H1 (cell line): ENCODE results near the gene SFXN1. TPM values are rescaled to one million over a fixed set of nuclear protein-coding genes. Genes with fewer than 3 reads are reported as not detected.

Source experiments
- CTCF ChIA-PET: fragments of 300-600 bp; sonication (Branson Sonifier 250); formaldehyde crosslinking; loops from one replicate; lab custom pipeline; 2021; ENCODE audit not compliant: partially characterized antibody; lab: Charles Lee
- POLR2A ChIA-PET: fragments of 300-600 bp; sonication (Branson Sonifier 250); formaldehyde crosslinking; loops from one replicate; lab custom pipeline; 2021; ENCODE audit warnings: inconsistent platforms; ENCODE audit not compliant: partially characterized antibody; lab: Charles Lee
- DNase-seq, 2 experiments: peaks; one replicate each; pipeline versions ENCODE4 v3.0.0 to v3.0.0-alpha.2; 2010 to 2022; ENCODE audit warnings: low spot score in 2 of 2, low read depth in 1 of 2, mixed read lengths in 1 of 2
- FAIRE-seq: peaks from 2 replicates; lab custom pipeline; 2011; peaks lifted over from hg19 to GRCh38; lab: Jason Lieb, UNC
- H2AFZ ChIP-seq: 2 replicates; pipeline ENCODE4 v1.8.1; 2012; ENCODE audit warnings: low read length, inconsistent platforms
- H2AK5ac ChIP-seq: 2 replicates; pipeline ENCODE4 v1.6.1; 2013; ENCODE audit warnings: low read depth, low read length
- H2BK120ac ChIP-seq: replicated peaks from 2 replicates; pipeline ENCODE3; 2013; ENCODE audit warnings: low read depth, low read length, inconsistent platforms
- H2BK12ac ChIP-seq: 2 replicates; pipeline ENCODE4 v1.6.1; 2013; ENCODE audit warnings: low read depth, low read length
- H2BK15ac ChIP-seq: 2 replicates; pipeline ENCODE4 v1.6.1; 2013; ENCODE audit warnings: low read length
- H2BK20ac ChIP-seq: 2 replicates; pipeline ENCODE4 v1.6.1; 2013; ENCODE audit warnings: low read length
- H2BK5ac ChIP-seq: 2 replicates; pipeline ENCODE4 v1.6.1; 2013; ENCODE audit warnings: low read depth, low read length
- H3K14ac ChIP-seq: 2 replicates; pipeline ENCODE4 v1.6.1; 2013; ENCODE audit warnings: inconsistent platforms; ENCODE audit not compliant: insufficient read length
- H3K18ac ChIP-seq: 2 replicates; pipeline ENCODE4 v1.6.1; 2013; ENCODE audit warnings: low read length; ENCODE audit errors: extremely low read depth
- H3K23ac ChIP-seq: 2 replicates; pipeline ENCODE4 v1.6.1; 2013; ENCODE audit warnings: inconsistent platforms; ENCODE audit not compliant: insufficient read length
- H3K23me2 ChIP-seq: 2 replicates; pipeline ENCODE4 v1.6.1; 2013; ENCODE audit warnings: low read depth, low read length
- H3K27ac ChIP-seq: 2 replicates; pipeline ENCODE4 v1.6.1; 2011; ENCODE audit warnings: low read depth, low read length, inconsistent platforms
- H3K27me3 ChIP-seq, 4 experiments: replicated peaks in 1 of 4; 1 replicate in 1 of 4; 2 replicates in 3 of 4; pipeline versions ENCODE4 v1.6.1 to v1.8.1; 2011 to 2013; ENCODE audit warnings: low read length in 3 of 4, mild to moderate bottlenecking in 3 of 4, inconsistent platforms in 2 of 4, mixed read lengths in 2 of 4, moderate library complexity in 1 of 4; ENCODE audit not compliant: control insufficient read depth in 3 of 4, insufficient read depth in 3 of 4; ENCODE audit errors: extremely low read depth in 1 of 4
- H3K36me3 ChIP-seq, 4 experiments: 2 replicates each; pipeline versions ENCODE4 v1.6.1 to v1.8.1; 2011 to 2013; ENCODE audit warnings: mild to moderate bottlenecking in 4 of 4, low read length in 3 of 4, moderate library complexity in 2 of 4, control low read depth in 1 of 4, inconsistent platforms in 1 of 4; ENCODE audit not compliant: insufficient read depth in 4 of 4, control insufficient read depth in 2 of 4
- H3K4ac ChIP-seq: replicated peaks from 2 replicates; pipeline ENCODE3; 2013; ENCODE audit warnings: low read length, low read depth, mixed read lengths, inconsistent platforms; ENCODE audit not compliant: insufficient read length
- H3K4me1 ChIP-seq, 4 experiments: replicated peaks in 1 of 4; 1 replicate in 1 of 4; 2 replicates in 3 of 4; pipeline versions ENCODE4 v1.6.1 to v1.8.1; 2011 to 2013; ENCODE audit warnings: low read length in 3 of 4, inconsistent platforms in 2 of 4, mixed read lengths in 1 of 4; ENCODE audit not compliant: insufficient read depth in 4 of 4, control insufficient read depth in 3 of 4
- H3K4me2 ChIP-seq, 2 experiments: 2 replicates each; pipeline versions ENCODE4 v1.6.1 to v1.8.1; 2011 to 2013; ENCODE audit warnings: low read depth in 2 of 2, low read length in 2 of 2, control low read depth in 1 of 2, inconsistent platforms in 1 of 2, mild to moderate bottlenecking in 1 of 2; ENCODE audit not compliant: insufficient read depth in 1 of 2
- H3K4me3 ChIP-seq, 4 experiments: fragments of 200-600, 300-600 bp in 1 of 4; sonication (generic), shearing (Covaris generic), sonication (Bioruptor Twin) in 1 of 4; 2 replicates each; pipeline versions ENCODE4 v1.5.1 to v1.8.1; 2011 to 2016; ENCODE audit warnings: low read length in 4 of 4, low read depth in 3 of 4, control low read depth in 2 of 4, inconsistent platforms in 2 of 4, mild to moderate bottlenecking in 2 of 4, mixed read lengths in 1 of 4, moderate library complexity in 1 of 4; ENCODE audit not compliant: insufficient read depth in 2 of 4; ENCODE audit errors: extremely low read depth in 1 of 4
- H3K56ac ChIP-seq: replicated peaks from 2 replicates; pipeline ENCODE3; 2013; ENCODE audit warnings: low read depth, mild to moderate bottlenecking, mixed read lengths, low read length, inconsistent platforms; ENCODE audit not compliant: insufficient read length
- H3K79me1 ChIP-seq: 2 replicates; pipeline ENCODE4 v1.6.1; 2013; ENCODE audit warnings: low read depth, low read length, control low read depth
- H3K79me2 ChIP-seq, 2 experiments: 2 replicates each; pipeline versions ENCODE4 v1.6.1 to v1.8.1; 2012 to 2013; ENCODE audit warnings: low read length in 2 of 2, mild to moderate bottlenecking in 2 of 2, inconsistent platforms in 1 of 2; ENCODE audit not compliant: insufficient read depth in 2 of 2, control insufficient read depth in 1 of 2
- H3K9ac ChIP-seq, 4 experiments: replicated peaks in 1 of 4; 1 replicate in 1 of 4; 2 replicates in 3 of 4; pipeline versions ENCODE4 v1.6.1 to v1.8.1; 2011 to 2013; ENCODE audit warnings: low read depth in 3 of 4, low read length in 3 of 4, control low read depth in 2 of 4, mild to moderate bottlenecking in 2 of 4, moderate library complexity in 2 of 4, inconsistent platforms in 1 of 4; ENCODE audit errors: extremely low read depth in 1 of 4
- H3K9me3 ChIP-seq, 2 experiments: 2 replicates each; pipeline versions ENCODE4 v1.6.1 to v1.8.1; 2012 to 2013; ENCODE audit warnings: mild to moderate bottlenecking in 2 of 2, moderate library complexity in 2 of 2, control low read depth in 1 of 2, inconsistent platforms in 1 of 2, low read depth in 1 of 2, low read length in 1 of 2, mixed read lengths in 1 of 2; ENCODE audit not compliant: insufficient read depth in 2 of 2
- H4K20me1 ChIP-seq, 2 experiments: replicated peaks in 1 of 2; 2 replicates each; pipeline versions ENCODE3 to v1.8.1; 2011 to 2013; ENCODE audit warnings: inconsistent platforms in 2 of 2, low read length in 2 of 2, mild to moderate bottlenecking in 1 of 2; ENCODE audit not compliant: insufficient read depth in 2 of 2, control insufficient read depth in 1 of 2
- H4K5ac ChIP-seq: 2 replicates; pipeline ENCODE4 v1.6.1; 2013; ENCODE audit warnings: low read length, low read depth, mixed read lengths, inconsistent platforms; ENCODE audit not compliant: insufficient read length
- H4K8ac ChIP-seq: 2 replicates; pipeline ENCODE4 v1.8.0; 2013; ENCODE audit warnings: mild to moderate bottlenecking, moderate library complexity, low read length, inconsistent platforms; ENCODE audit not compliant: insufficient read depth; ENCODE audit errors: extremely low read depth
- H4K91ac ChIP-seq: replicated peaks from 2 replicates; pipeline ENCODE3; 2013; ENCODE audit warnings: low read length, mixed read lengths, inconsistent platforms; ENCODE audit not compliant: insufficient read length
- BACH1 ChIP-seq: IDR thresholded peaks from 2 replicates; pipeline ENCODE4 v1.6.1; 2012; ENCODE audit warnings: low read length, improper control_type of control experiment
- CHD1 ChIP-seq: IDR thresholded peaks from 2 replicates; pipeline ENCODE4 v1.6.1; 2012; ENCODE audit warnings: low read depth, low read length, improper control_type of control experiment
- CTBP2 ChIP-seq: IDR thresholded peaks from 2 replicates; pipeline ENCODE4 v1.7.0; 2011; ENCODE audit warnings: borderline replicate concordance, mild to moderate bottlenecking, moderate library complexity, mixed read lengths, low read length; ENCODE audit not compliant: insufficient read depth, insufficient read length
- EP300 ChIP-seq, 2 experiments: IDR thresholded peaks; 1 replicate in 1 of 2; 2 replicates in 1 of 2; pipeline ENCODE4 v1.6.1; 2011 to 2012; ENCODE audit warnings: low read depth in 2 of 2, low read length in 2 of 2, mild to moderate bottlenecking in 2 of 2, borderline replicate concordance in 1 of 2, inconsistent platforms in 1 of 2, moderate library complexity in 1 of 2
- FOSL1 ChIP-seq: IDR thresholded peaks from 2 replicates; pipeline ENCODE4 v1.6.1; 2011; ENCODE audit warnings: mild to moderate bottlenecking, low read depth, low read length, moderate library complexity; ENCODE audit not compliant: insufficient read depth
- PHF8 ChIP-seq: fragments of 200-600 bp; sonication (generic); conservative IDR thresholded peaks from 2 replicates; pipeline ENCODE4 v1.7.1; 2012; ENCODE audit warnings: low read depth, mild to moderate bottlenecking, inconsistent platforms, low read length, moderate library complexity
- POLR2AphosphoS5 ChIP-seq: IDR thresholded peaks from 2 replicates; pipeline ENCODE4 v1.6.1; 2011; ENCODE audit warnings: low read depth, low read length
- RAD21 ChIP-seq, 2 experiments: IDR thresholded peaks in 1 of 2; conservative IDR thresholded peaks in 1 of 2; 2 replicates each; pipeline ENCODE4 v1.6.1; 2011; ENCODE audit warnings: low read depth in 2 of 2, low read length in 2 of 2, improper control_type of control experiment in 1 of 2, inconsistent platforms in 1 of 2, mild to moderate bottlenecking in 1 of 2, moderate library complexity in 1 of 2
- RNF2 ChIP-seq: fragments of 200-900, 300-1000 bp; sonication (generic); IDR thresholded peaks from 2 replicates; pipeline ENCODE4 v1.7.1; 2016; ENCODE audit warnings: borderline replicate concordance, low read depth, mild to moderate bottlenecking, antibody characterized with exemption, low read length; ENCODE audit not compliant: poor library complexity, severe bottlenecking; ENCODE audit errors: missing control alignments
- TAF1 ChIP-seq: IDR thresholded peaks from 2 replicates; pipeline ENCODE4 v1.6.1; 2011; ENCODE audit warnings: mild to moderate bottlenecking, low read depth, low read length
- TBP ChIP-seq: IDR thresholded peaks from 2 replicates; pipeline ENCODE4 v1.6.1; 2011; ENCODE audit warnings: low read depth, low read length, improper control_type of control experiment
- USF2 ChIP-seq: IDR thresholded peaks from 2 replicates; pipeline ENCODE4 v1.6.1; 2011; ENCODE audit warnings: low read length, improper control_type of control experiment
- WGBS, 2 experiments: shearing (Covaris generic) in 1 of 2; methylation state at CpG; one replicate each; pipeline versions ENCODE4 v1.1.6 to v1.1.7; 2013 to 2015; ENCODE audit warnings: low lambda C conversion rate in 2 of 2, mixed read lengths in 2 of 2, inconsistent platforms in 1 of 2, low coverage in 1 of 2, missing lambda C conversion rate in 1 of 2; ENCODE audit not compliant: insufficient replicate concordance in 2 of 2, insufficient coverage in 1 of 2, insufficient read length in 1 of 2; ENCODE audit errors: extremely low coverage in 1 of 2, missing lambda C conversion rate in 1 of 2; 5-methylcytosine and 5-hydroxymethylcytosine counted together
- polyA plus RNA-seq, 7 experiments: library from polyadenylated mRNA; depleted of rRNA in 3 of 7; stranded (reverse) in 5 of 7; unstranded in 2 of 7; fragments of >200 nt in 5 of 7; fragments of 200-250 nt in 2 of 7; gene quantifications; 1 replicate in 5 of 7; 2 replicates in 1 of 7; 4 replicates in 1 of 7; pipeline versions ENCODE4 v1.2.1 to v1.2.3, GENCODE V29; 2011 to 2013; ENCODE audit warnings: missing spikeins in 2 of 7, mixed read lengths in 2 of 7
- total RNA-seq: library from RNA; stranded (reverse); fragmentation: NEBNext Ultra II Directional; extraction: Animal tissue kit (Norgen Biotek cat#: 25700); gene quantifications from 2 replicates; pipeline ENCODE4 v1.2.1, GENCODE V29; 2021

SFXN1 gene
- total and polyA plus RNA-seq, 2 of the 8 experiments (the other 6 are each of a cell fraction or from before 2014, with no cell fraction given) = 72.7 to 97.6 TPM

GRCh38 chr5:175463641-175464040 is 14.7 kb upstream of the SFXN1 start:
- DNase-seq (no peak), FAIRE-seq (no peak)
- Histone ChIP-seq H3K27ac (no peak overlapping the region), H4K91ac (no peak overlapping the region), H3K18ac (no peak overlapping the region), H3K79me1 (no peaks in the 10 kb centered on the region), H2BK15ac (no peak overlapping the region), H2BK5ac (no peak overlapping the region), H3K4me1 (no peaks in the 10 kb centered on the region; a peak in 1 of 7 replicates), H2AFZ (no peak overlapping the region), H3K4me3 (no peak overlapping the region), H3K4me2 (no peak overlapping the region), H2BK12ac (no peak overlapping the region), H3K4ac (no peak overlapping the region), H4K20me1 (no peaks in the 10 kb centered on the region), H3K9me3 (no peaks in the 10 kb centered on the region), H3K14ac (no peak overlapping the region), H2BK20ac (no peak overlapping the region), H3K23ac (no peak overlapping the region), H2BK120ac (no peak overlapping the region), H3K56ac (no peak overlapping the region), H3K23me2 (no peaks in the 10 kb centered on the region), H3K27me3 (no peaks in the 10 kb centered on the region), H3K9ac (no peak overlapping the region), H2AK5ac (no peak overlapping the region), H4K8ac (no peak overlapping the region), H3K79me2 (no peaks in the 10 kb centered on the region), H4K5ac (no peak overlapping the region), H3K36me3 (no peaks in the 10 kb centered on the region)
- POLR2A ChIA-PET = no interaction called here
- CTCF ChIA-PET = interaction anchor here (0.5 to 3.5 kb wide), 23 partner anchors 10 to 553 kb away, joined by 3 to 18 read pairs (median 4); partner anchors contain the start of genes DRD1 and SFXN1
- 99% methylated on average over 3 of the region's 3 CpGs; no CpG with 5 or more reads in 1 of the 2 experiments for WGBS, 2 experiments
- TF ChIP-seq PHF8 = no peak
- TF ChIP-seq USF2 = no peak
- TF ChIP-seq CHD1 = no peak
- no peak for TF ChIP-seq CTBP2
- no peak for TF ChIP-seq BACH1
- no peak for TF ChIP-seq TBP
- no peak for TF ChIP-seq RAD21 (IDR thresholded peaks at IDR 0.05 in 1 of 2, conservative IDR thresholded peaks at IDR 0.05 in 1 of 2; ENCODE audit: low read depth in 2 of 2, low read length in 2 of 2)
- TF ChIP-seq RNF2 = no peak
- no peak for TF ChIP-seq EP300 (IDR thresholded peaks at IDR 0.05; ENCODE audit: borderline replicate concordance in 1 of 2, low read depth in 2 of 2, low read length in 2 of 2)
- TF ChIP-seq POLR2AphosphoS5 = no peak
- no peak for TF ChIP-seq TAF1
- no peak for TF ChIP-seq FOSL1
